Bronchial epithelial cell (primary cell): Measurements from ENCODE around the gene FOSB. TPM values are rescaled to one million over a fixed set of nuclear protein-coding genes. Genes with fewer than 3 reads are reported as not detected.
A peak's percentile ranks its signal among the peaks of the same experiment; 100 is the strongest.

Experiments
- DNase-seq: peaks from one replicate; pipeline ENCODE4 v3.0.0-alpha.2; 2010; ENCODE audit warnings: low read depth
- FAIRE-seq: peaks from 2 replicates; lab custom pipeline; 2011; peaks lifted over from hg19 to GRCh38; lab: Jason Lieb, UNC
- H3K27me3 ChIP-seq: 2 replicates; pipeline ENCODE4 v1.5.1; 2011; ENCODE audit warnings: low read length; ENCODE audit not compliant: control insufficient read depth, insufficient read depth
- H3K36me3 ChIP-seq: 2 replicates; pipeline ENCODE4 v1.5.1; 2011; ENCODE audit warnings: low read length; ENCODE audit not compliant: control insufficient read depth, insufficient read depth
- H3K4me3 ChIP-seq: 2 replicates; pipeline ENCODE4 v1.5.1; 2011; ENCODE audit warnings: mild to moderate bottlenecking, low read depth, low read length, control low read depth
- CTCF ChIP-seq: IDR thresholded peaks from 2 replicates; pipeline ENCODE4 v1.5.1; 2011; ENCODE audit warnings: mild to moderate bottlenecking, moderate library complexity, low read length, control low read depth, inconsistent platforms; ENCODE audit not compliant: insufficient read depth, severe bottlenecking
- total RNA-seq: library from RNA; depleted of rRNA; stranded (reverse); fragments of >200 nt; gene quantifications from 2 replicates; pipeline ENCODE4 v1.2.1, GENCODE V29; 2014

FOSB gene
- total RNA-seq, 1 donor from 2014 or later: 4.2 TPM

DNA sequence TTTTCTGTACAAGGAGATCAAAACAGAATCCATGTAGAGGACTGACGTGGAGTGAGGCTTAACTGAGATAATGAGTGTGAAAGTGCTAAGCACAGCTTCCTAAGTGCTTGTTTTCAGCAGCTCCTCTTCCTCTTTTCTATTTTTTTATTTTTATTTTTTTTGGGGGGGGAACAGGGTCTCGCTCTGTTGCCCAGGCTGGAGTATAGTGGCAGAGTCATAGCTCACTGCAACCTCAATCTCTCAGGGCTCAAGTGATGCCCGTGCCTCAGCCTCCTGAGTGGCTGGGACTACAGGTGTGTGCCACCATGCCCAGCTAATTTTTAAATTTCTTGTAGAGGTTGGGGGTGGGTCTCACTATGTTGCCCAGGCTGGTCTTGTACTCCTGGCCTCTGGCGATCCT is 5.6 kb upstream of the FOSB start:
- H3K36me3 ChIP-seq: no peaks in the 10 kb centered on the region
- no peak for TF ChIP-seq CTCF
- H3K27me3 ChIP-seq: no peaks in the 10 kb centered on the region
- FAIRE-seq: no peak
- no peak overlapping the region for H3K4me3 ChIP-seq
- DNase-seq: no peak

- DNase-seq (no peak), FAIRE-seq (no peak)
- Histone ChIP-seq H3K27me3 (no peaks in the 10 kb centered on the region), H3K4me3 (no peak overlapping the region), H3K36me3 (no peaks in the 10 kb centered on the region)
- TF ChIP-seq CTCF: no peak
Measured at GRCh38 chr19:45463241-45463640, 4.6 kb upstream of the FOSB start.

DNA sequence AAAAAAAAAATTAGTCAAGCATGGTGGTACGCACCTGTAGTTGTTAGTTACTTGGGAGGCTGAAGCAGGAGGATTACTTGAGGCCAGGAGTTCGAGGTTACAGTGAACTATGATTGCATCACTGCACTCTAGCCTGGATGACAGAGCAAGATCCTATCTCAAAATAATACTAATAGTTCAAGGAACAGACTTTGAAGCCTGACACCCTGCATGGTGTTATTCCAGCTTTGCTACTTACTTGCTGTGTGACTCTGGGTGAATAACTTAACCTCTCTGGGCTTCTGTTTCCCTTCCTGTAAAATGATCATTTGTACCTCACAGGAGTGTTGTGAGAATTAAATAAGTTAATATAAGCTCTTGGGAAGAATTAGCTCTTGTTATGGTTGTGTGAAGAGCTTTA is 3.5 kb upstream of the FOSB start:
- Histone ChIP-seq H3K27me3 (no peaks in the 10 kb centered on the region), H3K4me3 (no peak overlapping the region), H3K36me3 (no peaks in the 10 kb centered on the region)
- FAIRE-seq: no peak
- no peak for TF ChIP-seq CTCF
- no peak for DNase-seq

- FAIRE-seq: no peak
- H3K27me3 ChIP-seq: no peaks in the 10 kb centered on the region
- no peak overlapping the region for H3K4me3 ChIP-seq
- DNase-seq: no peak
- no peaks in the 10 kb centered on the region for H3K36me3 ChIP-seq
- TF ChIP-seq CTCF: no peak
Measured at GRCh38 chr19:45464852-45465441, 2.8 kb upstream of the FOSB start.

DNA sequence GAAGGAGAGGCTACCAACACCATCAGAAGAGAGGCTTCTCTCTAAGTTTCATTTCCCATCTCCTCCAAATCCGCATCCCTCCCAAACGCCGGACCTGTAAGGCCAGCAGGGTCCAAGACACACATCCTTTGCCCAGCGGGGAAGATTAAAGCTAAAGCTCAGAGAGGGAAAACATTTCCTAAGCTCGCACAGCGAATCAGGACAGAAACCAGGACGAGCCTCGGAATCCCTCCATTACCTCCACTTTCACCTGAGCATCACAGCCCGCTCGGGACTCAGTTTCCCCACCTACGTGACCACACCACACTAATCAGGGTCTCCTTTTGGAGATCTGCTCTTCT is 711 bp upstream of the FOSB start:
- DNase-seq: no peak
- Histone ChIP-seq H3K27me3 (no peaks in the 10 kb centered on the region), H3K4me3 (peak overlapping the region; percentile 92), H3K36me3 (no peaks in the 10 kb centered on the region)
- no peak for FAIRE-seq
- TF ChIP-seq CTCF: no peak

DNA sequence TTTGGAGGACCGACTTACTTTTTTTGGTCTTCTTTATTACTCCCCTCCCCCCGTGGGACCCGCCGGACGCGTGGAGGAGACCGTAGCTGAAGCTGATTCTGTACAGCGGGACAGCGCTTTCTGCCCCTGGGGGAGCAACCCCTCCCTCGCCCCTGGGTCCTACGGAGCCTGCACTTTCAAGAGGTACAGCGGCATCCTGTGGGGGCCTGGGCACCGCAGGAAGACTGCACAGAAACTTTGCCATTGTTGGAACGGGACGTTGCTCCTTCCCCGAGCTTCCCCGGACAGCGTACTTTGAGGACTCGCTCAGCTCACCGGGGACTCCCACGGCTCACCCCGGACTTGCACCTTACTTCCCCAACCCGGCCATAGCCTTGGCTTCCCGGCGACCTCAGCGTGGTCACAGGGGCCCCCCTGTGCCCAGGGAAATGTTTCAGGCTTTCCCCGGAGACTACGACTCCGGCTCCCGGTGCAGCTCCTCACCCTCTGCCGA is 409 bp downstream of the FOSB start:
- Histone ChIP-seq H3K4me3 (peak overlapping the region; percentile 92), H3K36me3 (peaks cover 3% of the 10 kb centered on the region), H3K27me3 (no peaks in the 10 kb centered on the region)
- FAIRE-seq (no peak), DNase-seq (no peak)
- TF ChIP-seq CTCF: peak; percentile 1
